ENCODE data around the gene CHIT1. TPM values are rescaled to one million over a fixed set of nuclear protein-coding genes. Genes with fewer than 3 reads are reported as not detected.

The CHIT1 gene
- total RNA-seq, 1 experiment from 2014 or later = not detected

DNA sequence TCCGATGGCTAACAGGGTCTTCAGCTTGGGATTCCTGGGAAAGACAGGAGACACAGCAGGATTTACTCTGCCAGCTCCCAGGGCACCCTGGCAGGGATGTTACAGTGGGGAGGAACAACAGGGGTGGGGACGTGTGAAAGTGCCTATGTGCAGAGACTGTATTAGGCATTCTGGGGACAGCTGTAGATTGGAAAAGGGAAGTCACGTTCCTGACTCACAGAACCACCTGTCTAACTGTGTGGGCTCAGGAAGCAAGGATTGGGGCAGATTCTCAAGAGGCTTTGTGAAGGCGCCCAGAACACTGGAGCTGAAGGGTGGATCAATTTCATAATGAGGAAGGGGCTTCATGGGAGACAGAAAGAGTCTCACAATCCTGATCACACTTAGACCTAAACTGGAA, 4.4 kb downstream of the CHIT1 start:
- H3K9me3 ChIP-seq (ENCODE audit: control insufficient read depth in 1 of 2, insufficient read depth in 1 of 2, low read depth in 1 of 2, low read length in 2 of 2) = no peaks in the 10 kb centered on the region
- CTCF ChIA-PET = interaction anchor here (1.2 kb wide), 1 partner anchor 9 kb away, joined by 5 read pairs; no protein-coding TSS in a partner anchor

GRCh38 chr1:203223012-203223775, 6.3 kb downstream of the CHIT1 start:
- H3K4me2 ChIP-seq (ENCODE audit: low read length) = no peak overlapping the region
- no peak for DNase-seq (ENCODE audit: low read depth, low spot score)
- H2AFZ ChIP-seq (ENCODE audit: low read depth, low read length, poor library complexity, severe bottlenecking) = no peak overlapping the region
- H3K9ac ChIP-seq (ENCODE audit: low read length) = no peak overlapping the region
- intact Hi-C loops (cut with micrococcal nuclease) = no loop called here
- H3K4me1 ChIP-seq (ENCODE audit: control insufficient read depth in 1 of 2, insufficient read depth in 2 of 2, low read length in 2 of 2) = no peaks in the 10 kb centered on the region
- ChIA-PET RAD21 (ENCODE audit: low non-redundant PET in 1 of 2, low total read pairs in 2 of 2, uncharacterized antibody in 2 of 2, unreplicated experiment in 2 of 2) (no interaction called here), CTCF (no interaction called here), POLR2A (no interaction called here)
- H3K36me3 ChIP-seq (ENCODE audit: control insufficient read depth in 1 of 2, insufficient read depth in 2 of 2, low read length in 2 of 2) = no peaks in the 10 kb centered on the region
- H3K27ac ChIP-seq (ENCODE audit: low read depth, low read length) = no peak overlapping the region
- H3K27me3 ChIP-seq (ENCODE audit: insufficient read depth, low read length) = peaks cover 27% of the 10 kb centered on the region; the same call in 1 of the 2 replicates
- TF ChIP-seq POLR2AphosphoS5 (IDR thresholded peaks at IDR 0.05; ENCODE audit: low read depth, low read length) (no peak), YY1 (IDR thresholded peaks at IDR 0.05; ENCODE audit: extremely low read depth, insufficient replicate concordance, low read depth, low read length) (no peak), SRF (IDR thresholded peaks at IDR 0.05; ENCODE audit: low read depth) (no peak), CEBPB (IDR thresholded peaks at IDR 0.05; ENCODE audit: low read depth) (no peak), SIN3A (IDR thresholded peaks at IDR 0.05; ENCODE audit: low read depth) (no peak), SP1 (IDR thresholded peaks at IDR 0.05; ENCODE audit: low read depth) (no peak), EZH2phosphoT487 (IDR thresholded peaks at IDR 0.05; ENCODE audit: borderline replicate concordance) (no peak), ZFX (IDR thresholded peaks at IDR 0.05) (no peak)
- TF ChIP-seq, protein P1, sequence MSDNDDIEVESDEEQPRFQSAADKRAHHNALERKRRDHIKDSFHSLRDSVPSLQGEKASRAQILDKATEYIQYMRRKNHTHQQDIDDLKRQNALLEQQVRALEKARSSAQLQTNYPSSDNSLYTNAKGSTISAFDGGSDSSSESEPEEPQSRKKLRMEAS (IDR thresholded peaks at IDR 0.05) = no peak
- no peaks in the 10 kb centered on the region for H4K20me1 ChIP-seq (ENCODE audit: insufficient read depth)
- BruUV-seq (replicated peaks) = no TSS peak
- H3K79me2 ChIP-seq (ENCODE audit: insufficient read depth, low read length) = no peaks in the 10 kb centered on the region
- no peaks in the 10 kb centered on the region for H3K9me2 ChIP-seq (ENCODE audit: insufficient read depth)
- no peaks in the 10 kb centered on the region for H3K9me3 ChIP-seq (ENCODE audit: control insufficient read depth in 1 of 2, insufficient read depth in 1 of 2, low read depth in 1 of 2, low read length in 2 of 2)
- H3K4me3 ChIP-seq (replicated peaks in 1 of 2; ENCODE audit: low read depth in 1 of 2, low read length in 2 of 2) = no peak overlapping the region
- ATAC-seq = no peak

More for the DNA sequence above, 4.4 kb downstream of the CHIT1 start:
- H3K4me1 ChIP-seq (ENCODE audit: control insufficient read depth in 1 of 2, insufficient read depth in 2 of 2, low read length in 2 of 2) = no peaks in the 10 kb centered on the region
- DNase-seq (ENCODE audit: low read depth, low spot score) = no peak
- no peaks in the 10 kb centered on the region for H3K9me2 ChIP-seq (ENCODE audit: insufficient read depth)
- H3K4me3 ChIP-seq (replicated peaks in 1 of 2; ENCODE audit: low read depth in 1 of 2, low read length in 2 of 2) = no peak overlapping the region
- intact Hi-C loops (cut with micrococcal nuclease) = no loop called here
- H4K20me1 ChIP-seq (ENCODE audit: insufficient read depth) = no peaks in the 10 kb centered on the region
- POLR2A ChIA-PET = no interaction called here
- RAD21 ChIA-PET (ENCODE audit: low non-redundant PET in 1 of 2, low total read pairs in 2 of 2, uncharacterized antibody in 2 of 2, unreplicated experiment in 2 of 2) = no interaction called here
- no peak overlapping the region for H3K27ac ChIP-seq (ENCODE audit: low read depth, low read length)
- H3K27me3 ChIP-seq (ENCODE audit: insufficient read depth, low read length) = peaks cover 27% of the 10 kb centered on the region; the same call in 1 of the 2 replicates
- TF ChIP-seq, protein P1 (IDR thresholded peaks at IDR 0.05) = no peak
- no peak for TF ChIP-seq POLR2A (IDR thresholded peaks at IDR 0.05; ENCODE audit: borderline replicate concordance, extremely low read depth, insufficient read depth, insufficient read length)
- TF ChIP-seq CBX3 (IDR thresholded peaks at IDR 0.05; ENCODE audit: low read depth) = no peak
- TF ChIP-seq EZH2phosphoT487 (IDR thresholded peaks at IDR 0.05; ENCODE audit: borderline replicate concordance) = no peak
- TF ChIP-seq SRF (IDR thresholded peaks at IDR 0.05; ENCODE audit: low read depth) = no peak
- TF ChIP-seq ZNF274 (IDR thresholded peaks at IDR 0.05; ENCODE audit: low read depth, low read length) = no peak
- no peak for TF ChIP-seq CEBPB (IDR thresholded peaks at IDR 0.05; ENCODE audit: low read depth)
- TF ChIP-seq JUND (IDR thresholded peaks at IDR 0.05) = no peak
- no peak for TF ChIP-seq EGR1 (IDR thresholded peaks at IDR 0.05; ENCODE audit: low read depth)
- no peak for ATAC-seq
- no peak overlapping the region for H3K9ac ChIP-seq (ENCODE audit: low read length)
- H2AFZ ChIP-seq (ENCODE audit: low read depth, low read length, poor library complexity, severe bottlenecking) = no peak overlapping the region
- H3K79me2 ChIP-seq (ENCODE audit: insufficient read depth, low read length) = no peaks in the 10 kb centered on the region
- H3K36me3 ChIP-seq (ENCODE audit: control insufficient read depth in 1 of 2, insufficient read depth in 2 of 2, low read length in 2 of 2) = no peaks in the 10 kb centered on the region
- H3K4me2 ChIP-seq (ENCODE audit: low read length) = no peak overlapping the region
- BruUV-seq (replicated peaks) = no TSS peak

All from HCT116 (cell line).